Neural progenitor cell (in vitro differentiated cells): ENCODE results near the gene HSD3B7. TPM values are rescaled to one million over a fixed set of nuclear protein-coding genes. Genes with fewer than 3 reads are reported as not detected.
"Not testable (repeated sequence)": the region's sequence is repeated elsewhere in the genome, so short reads cannot be mapped to it uniquely, and the experiment has no call there.

ENCODE experiments used
- DNase-seq: peaks from one replicate; pipeline ENCODE4 v3.0.0-alpha.2; 2016; ENCODE audit warnings: low spot score
- H2AFZ ChIP-seq: fragments of 200-600 bp; sonication (generic); replicated peaks from 2 replicates; pipeline ENCODE4 v1.6.1; 2016; ENCODE audit warnings: antibody characterized with exemption
- H3F3A ChIP-seq: fragments of 200-600 bp; sonication (generic); 2 replicates; pipeline ENCODE4 v1.6.1; 2016; ENCODE audit warnings: antibody characterized with exemption, low read depth
- H3K27ac ChIP-seq: fragments of 200-600 bp; sonication (generic); 2 replicates; pipeline ENCODE4 v1.5.1; 2016; ENCODE audit warnings: mild to moderate bottlenecking
- H3K27me3 ChIP-seq: fragments of 200-600 bp; sonication (generic); 2 replicates; pipeline ENCODE4 v1.6.1; 2016; ENCODE audit warnings: mild to moderate bottlenecking, moderate library complexity
- H3K36me3 ChIP-seq: fragments of 200-600 bp; sonication (generic); 2 replicates; pipeline ENCODE4 v1.5.1; 2016
- H3K4me1 ChIP-seq: fragments of 200-600 bp; sonication (generic); 2 replicates; pipeline ENCODE4 v1.6.1; 2016; ENCODE audit warnings: mixed run types
- H3K4me2 ChIP-seq: fragments of 200-600 bp; sonication (generic); 2 replicates; pipeline ENCODE4 v1.6.1; 2016
- H3K4me3 ChIP-seq: fragments of 200-600 bp; sonication (generic); 2 replicates; pipeline ENCODE4 v1.5.1; 2016
- H3K79me2 ChIP-seq: fragments of 200-600 bp; sonication (generic); 2 replicates; pipeline ENCODE4 v1.6.1; 2016; ENCODE audit warnings: low read depth
- H3K9ac ChIP-seq: fragments of 200-600 bp; sonication (generic); 2 replicates; pipeline ENCODE4 v1.6.1; 2016
- H3K9me3 ChIP-seq: fragments of 200-600 bp; sonication (generic); 2 replicates; pipeline ENCODE4 v1.5.1; 2016; ENCODE audit warnings: low read depth
- H4K20me1 ChIP-seq: fragments of 200-600 bp; sonication (generic); 2 replicates; pipeline ENCODE4 v1.6.1; 2016; ENCODE audit warnings: low read depth
- H3K27ac Mint-ChIP-seq: 3 replicates; pipeline ENCODE4 v1.8.0; 2021; ENCODE audit warnings: mixed read lengths
- H3K27me3 Mint-ChIP-seq: 2 replicates; pipeline ENCODE4 v1.8.0; 2022; ENCODE audit warnings: low read depth, mild to moderate bottlenecking, inconsistent platforms, moderate library complexity, mixed read lengths; ENCODE audit not compliant: insufficient read depth
- H3K36me3 Mint-ChIP-seq: 3 replicates; pipeline ENCODE4 v1.8.0; 2021; ENCODE audit warnings: mixed read lengths
- H3K4me1 Mint-ChIP-seq: 3 replicates; pipeline ENCODE4 v1.8.0; 2021; ENCODE audit warnings: mixed read lengths
- H3K4me3 Mint-ChIP-seq: 3 replicates; pipeline ENCODE4 v1.8.0; 2021; ENCODE audit warnings: mild to moderate bottlenecking, moderate library complexity, mixed read lengths
- H3K9me3 Mint-ChIP-seq: 3 replicates; pipeline ENCODE4 v1.8.0; 2020; ENCODE audit warnings: mixed read lengths
- CTCF ChIP-seq: fragments of 200-600 bp; sonication (generic); IDR thresholded peaks from 2 replicates; pipeline ENCODE4 v1.5.1; 2017; ENCODE audit warnings: antibody characterized with exemption, mild to moderate bottlenecking
- EZH2 ChIP-seq: fragments of 200-600 bp; sonication (generic); IDR thresholded peaks from 2 replicates; pipeline ENCODE4 v1.6.1; 2017; ENCODE audit warnings: antibody characterized with exemption, mild to moderate bottlenecking, moderate library complexity
- EZH2phosphoT487 ChIP-seq: fragments of 200-600 bp; sonication (generic); IDR thresholded peaks from 2 replicates; pipeline ENCODE4 v1.6.1; 2017; ENCODE audit warnings: antibody characterized with exemption
- total RNA-seq: library from RNA; depleted of rRNA; stranded (reverse); fragments of >200 nt; gene quantifications from 2 replicates; pipeline ENCODE4 v1.2.3, GENCODE V29; 2015; ENCODE audit warnings: low replicate concordance

HSD3B7 gene
- 1.4 and 2.9 TPM in 2 replicates for total RNA-seq

- no peak within 1 kb of the TSS for H3K27ac ChIP-seq
- H3K4me3 Mint-ChIP-seq: peak within 1 kb of the TSS; percentile 35
Measured at GRCh38 chr16:30984669-30985400, at the start of gene HSD3B7. Gene HSD3B7 (plus strand): TSS chr16:30985207. CDS start chr16:30985659, 452 bp downstream.

GRCh38 chr16:30937692-30938091 lies 47.3 kb upstream of the HSD3B7 start:
- peaks cover 24% of the 10 kb centered on the region for H3F3A ChIP-seq
- H3K27ac ChIP-seq: no peak overlapping the region
- H3K9me3 Mint-ChIP-seq: no peaks in the 10 kb centered on the region
- H4K20me1 ChIP-seq: peaks cover 27% of the 10 kb centered on the region
- no peak overlapping the region for H3K9ac ChIP-seq
- peaks cover 27% of the 10 kb centered on the region for H3K36me3 Mint-ChIP-seq
- no peak overlapping the region for H3K4me3 Mint-ChIP-seq
- no peak overlapping the region for H3K4me2 ChIP-seq
- no peak for TF ChIP-seq EZH2
- TF ChIP-seq CTCF: no peak
- no peak for TF ChIP-seq EZH2phosphoT487
- no peaks in the 10 kb centered on the region for H3K27me3 Mint-ChIP-seq
- H3K4me1 ChIP-seq: no peaks in the 10 kb centered on the region
- H3K4me3 ChIP-seq: no peak overlapping the region
- H3K27me3 ChIP-seq: no peaks in the 10 kb centered on the region
- no peaks in the 10 kb centered on the region for H3K9me3 ChIP-seq
- H3K4me1 Mint-ChIP-seq: peaks cover 15% of the 10 kb centered on the region
- H3K79me2 ChIP-seq: peaks cover 2% of the 10 kb centered on the region
- H3K27ac Mint-ChIP-seq: peak overlapping the region; percentile 1
- no peak for DNase-seq
- H2AFZ ChIP-seq: no peak overlapping the region
- H3K36me3 ChIP-seq: no peaks in the 10 kb centered on the region

More at GRCh38 chr16:30984669-30985400, at the start of gene HSD3B7:
- Histone ChIP-seq H3K4me3 (peak within 1 kb of the TSS; percentile 33), H3K9ac (no peak within 1 kb of the TSS), H3K4me1 (no peaks in the 10 kb centered on the region), H3K36me3 (no peaks in the 10 kb centered on the region), H3K4me2 (peak within 1 kb of the TSS; percentile 75), H4K20me1 (peaks cover 4% of the 10 kb centered on the region), H3K79me2 (no peaks in the 10 kb centered on the region), H2AFZ (no peak within 1 kb of the TSS), H3F3A (peaks cover 10% of the 10 kb centered on the region), H3K9me3 (no peaks in the 10 kb centered on the region), H3K27me3 (no peaks in the 10 kb centered on the region)
- peaks cover 11% of the 10 kb centered on the region for H3K27me3 Mint-ChIP-seq
- peak; percentile 90 for DNase-seq
- TF ChIP-seq EZH2 (no peak), CTCF (peak; percentile 85), EZH2phosphoT487 (no peak)
- no peaks in the 10 kb centered on the region for H3K9me3 Mint-ChIP-seq
- H3K4me1 Mint-ChIP-seq: no peaks in the 10 kb centered on the region
- H3K27ac Mint-ChIP-seq: peak within 1 kb of the TSS; percentile 63
- peaks cover 10% of the 10 kb centered on the region for H3K36me3 Mint-ChIP-seq

- H3K27ac Mint-ChIP-seq: peak overlapping the region; percentile 93
- H3K9ac ChIP-seq, H3K9me3 Mint-ChIP-seq, H3K27ac ChIP-seq, H3K4me3 ChIP-seq, H3K4me2 ChIP-seq, H2AFZ ChIP-seq, DNase-seq, H3K36me3 ChIP-seq, H3K9me3 ChIP-seq, H3K4me1 ChIP-seq, H3K27me3 Mint-ChIP-seq, H3K27me3 ChIP-seq: not testable (repeated sequence)
- H4K20me1 ChIP-seq: peaks cover 29% of the 10 kb centered on the region
- H3K4me3 Mint-ChIP-seq: peak overlapping the region; percentile 46
- H3K4me1 Mint-ChIP-seq: peaks cover 17% of the 10 kb centered on the region
- peaks cover 10% of the 10 kb centered on the region for H3K79me2 ChIP-seq
- H3K36me3 Mint-ChIP-seq: peaks cover 36% of the 10 kb centered on the region
- peaks cover 23% of the 10 kb centered on the region for H3F3A ChIP-seq
Measured at GRCh38 chr16:30939571-30939970, 45.4 kb upstream of the HSD3B7 start.
